Calu3 (cell line): ENCODE results near the gene ZNF263. TPM values are rescaled to one million over a fixed set of nuclear protein-coding genes. Genes with fewer than 3 reads are reported as not detected.
A peak's percentile ranks its signal among the peaks of the same experiment; 100 is the strongest.
"Not testable (repeated sequence)": the region's sequence is repeated elsewhere in the genome, so short reads cannot be mapped to it uniquely, and the experiment has no call there.

Experiments used
- BruUV-seq: library from RNA; stranded (reverse); fragments of 400-500 nt; replicated peaks from 2 replicates; lab custom pipeline; 2021; lab: Mats Ljungman, UMichigan
- CTCF ChIA-PET: fragments of 300-600 bp; sonication (Branson Sonifier 250); formaldehyde crosslinking; loops from one replicate; lab custom pipeline; 2022; ENCODE audit warnings: antibody characterized with exemption; lab: Charles Lee
- DNase-seq: peaks from one replicate; pipeline ENCODE4 v3.0.0; 2022
- H3K27ac Mint-ChIP-seq: one replicate; pipeline ENCODE4 v1.8.0; 2022; ENCODE audit warnings: mixed read lengths; ENCODE audit not compliant: unreplicated experiment
- H3K27me3 Mint-ChIP-seq: one replicate; pipeline ENCODE4 v1.8.0; 2022; ENCODE audit warnings: mixed read lengths; ENCODE audit not compliant: unreplicated experiment
- H3K36me3 Mint-ChIP-seq: one replicate; pipeline ENCODE4 v1.8.0; 2022; ENCODE audit warnings: mild to moderate bottlenecking, moderate library complexity, mixed read lengths; ENCODE audit not compliant: insufficient read depth, unreplicated experiment
- H3K4me1 Mint-ChIP-seq: one replicate; pipeline ENCODE4 v1.8.0; 2022; ENCODE audit warnings: mild to moderate bottlenecking, low read depth, mixed read lengths; ENCODE audit not compliant: unreplicated experiment
- H3K4me3 Mint-ChIP-seq: one replicate; pipeline ENCODE4 v1.8.0; 2022; ENCODE audit warnings: mild to moderate bottlenecking, low read depth, moderate library complexity, mixed read lengths; ENCODE audit not compliant: unreplicated experiment
- H3K9me3 Mint-ChIP-seq: one replicate; pipeline ENCODE4 v1.8.0; 2022; ENCODE audit warnings: low read depth, mixed read lengths; ENCODE audit not compliant: unreplicated experiment
- intact Hi-C: fragments of 100-400 bp; cut with micrococcal nuclease; formaldehyde crosslinking; loops from one replicate; pipeline ENCODE4 v1.10.0; 2022; ENCODE audit not compliant: unreplicated experiment
- total RNA-seq: library from RNA; stranded (reverse); gene quantifications from 2 replicates; pipeline ENCODE4 v1.2.3, GENCODE V29; 2022
- TF ChIP-seq, protein P1 (sequence below): fragments of 200-600 bp; IDR thresholded peaks from one replicate; pipeline ENCODE4 v1.8.0; 2022; ENCODE audit warnings: antibody characterized with exemption; ENCODE audit not compliant: unreplicated experiment

Gene ZNF263
- total RNA-seq, 1 experiment from 2014 or later: 46.9 TPM

DNA sequence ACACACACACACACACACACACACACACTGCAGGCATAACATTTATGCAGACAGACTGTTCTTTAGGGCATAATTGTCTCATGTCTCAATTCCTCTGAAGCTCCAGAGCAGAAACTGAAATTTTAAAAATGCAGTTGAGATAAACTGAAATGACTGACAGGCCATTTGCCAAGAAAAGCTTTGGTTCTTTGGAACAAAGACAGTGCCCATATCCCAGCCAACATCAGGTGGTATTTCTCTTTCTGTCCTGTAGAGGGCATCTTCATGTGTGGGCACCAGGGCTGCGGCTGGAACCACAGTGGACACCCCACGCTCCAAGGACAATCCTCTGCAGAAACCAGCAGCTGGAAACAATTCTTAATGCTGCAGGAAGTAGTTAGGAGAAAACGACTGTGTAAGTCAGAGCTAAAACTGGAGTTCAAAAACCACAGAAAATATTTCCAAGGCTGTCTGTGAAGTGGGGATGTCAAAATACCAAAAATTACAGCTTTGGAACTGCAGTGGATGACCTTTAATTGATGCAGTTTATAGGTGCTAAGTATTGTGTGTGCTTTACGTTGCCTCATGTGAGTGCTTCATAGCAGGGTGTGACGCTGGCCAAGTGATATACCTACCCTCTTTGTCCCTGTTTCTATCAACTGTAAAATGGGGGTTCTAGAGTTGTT lies 16.3 kb upstream of the ZNF263 start:
- DNase-seq: peak; percentile 16
- TF ChIP-seq, protein P1, sequence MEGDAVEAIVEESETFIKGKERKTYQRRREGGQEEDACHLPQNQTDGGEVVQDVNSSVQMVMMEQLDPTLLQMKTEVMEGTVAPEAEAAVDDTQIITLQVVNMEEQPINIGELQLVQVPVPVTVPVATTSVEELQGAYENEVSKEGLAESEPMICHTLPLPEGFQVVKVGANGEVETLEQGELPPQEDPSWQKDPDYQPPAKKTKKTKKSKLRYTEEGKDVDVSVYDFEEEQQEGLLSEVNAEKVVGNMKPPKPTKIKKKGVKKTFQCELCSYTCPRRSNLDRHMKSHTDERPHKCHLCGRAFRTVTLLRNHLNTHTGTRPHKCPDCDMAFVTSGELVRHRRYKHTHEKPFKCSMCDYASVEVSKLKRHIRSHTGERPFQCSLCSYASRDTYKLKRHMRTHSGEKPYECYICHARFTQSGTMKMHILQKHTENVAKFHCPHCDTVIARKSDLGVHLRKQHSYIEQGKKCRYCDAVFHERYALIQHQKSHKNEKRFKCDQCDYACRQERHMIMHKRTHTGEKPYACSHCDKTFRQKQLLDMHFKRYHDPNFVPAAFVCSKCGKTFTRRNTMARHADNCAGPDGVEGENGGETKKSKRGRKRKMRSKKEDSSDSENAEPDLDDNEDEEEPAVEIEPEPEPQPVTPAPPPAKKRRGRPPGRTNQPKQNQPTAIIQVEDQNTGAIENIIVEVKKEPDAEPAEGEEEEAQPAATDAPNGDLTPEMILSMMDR: no peak

DNA sequence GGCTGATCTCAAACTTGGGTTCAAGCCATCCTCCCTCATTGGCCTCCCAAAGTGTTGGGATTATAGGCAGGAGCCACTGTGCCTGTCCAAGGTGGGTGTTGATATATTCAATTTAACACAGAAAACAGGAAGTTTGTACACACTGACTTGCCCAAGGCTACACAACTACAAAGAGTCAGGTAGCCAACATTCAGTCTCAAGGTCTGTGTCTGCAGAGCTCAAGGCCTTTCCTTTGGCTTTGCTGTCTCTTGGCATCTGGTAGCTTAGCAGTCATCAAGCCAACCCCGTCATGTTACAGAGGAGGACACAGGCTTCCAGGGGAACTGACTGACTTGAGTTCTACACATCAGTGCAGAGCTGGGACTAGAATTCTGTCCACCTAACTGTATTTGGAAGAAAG lies 15.0 kb upstream of the ZNF263 start:
- Mint-ChIP-seq H3K4me1 (no peaks in the 10 kb centered on the region), H3K4me3 (no peak overlapping the region), H3K9me3 (peaks cover 3% of the 10 kb centered on the region), H3K27me3 (no peaks in the 10 kb centered on the region), H3K27ac (no peak overlapping the region), H3K36me3 (peaks cover 28% of the 10 kb centered on the region)
- CTCF ChIA-PET: interaction anchor here (0.6 to 1.7 kb wide), 2 partner anchors 10 to 83 kb away, joined by 3 read pairs; no protein-coding TSS in a partner anchor
- no peak for DNase-seq
- intact Hi-C loops: no loop called here
- TF ChIP-seq, protein P1: no peak
- BruUV-seq: no TSS peak

More for the DNA sequence above, 16.3 kb upstream of the ZNF263 start:
- intact Hi-C loops: no loop called here
- H3K4me1 Mint-ChIP-seq: no peaks in the 10 kb centered on the region
- peaks cover 3% of the 10 kb centered on the region for H3K9me3 Mint-ChIP-seq
- H3K27me3 Mint-ChIP-seq: no peaks in the 10 kb centered on the region
- H3K36me3 Mint-ChIP-seq: peaks cover 39% of the 10 kb centered on the region
- H3K27ac Mint-ChIP-seq: no peak overlapping the region
- H3K4me3 Mint-ChIP-seq: no peak overlapping the region
- CTCF ChIA-PET: interaction anchor here (0.9 to 1.8 kb wide), 3 partner anchors 9 to 224 kb away, joined by 3 to 5 read pairs (median 3); partner anchors contain the start of gene ZNF263
- no TSS peak for BruUV-seq

GRCh38 chr16:3270718-3271117 lies 12.6 kb upstream of the ZNF263 start:
- H3K9me3 Mint-ChIP-seq, intact Hi-C loops, H3K27ac Mint-ChIP-seq, BruUV-seq, H3K36me3 Mint-ChIP-seq, H3K4me1 Mint-ChIP-seq, H3K4me3 Mint-ChIP-seq, DNase-seq: not testable (repeated sequence)
- H3K27me3 Mint-ChIP-seq: peaks cover 21% of the 10 kb centered on the region
- CTCF ChIA-PET: interaction anchor here (0.6 kb wide), 1 partner anchor 377 kb away, joined by 5 read pairs; no protein-coding TSS in a partner anchor

DNA sequence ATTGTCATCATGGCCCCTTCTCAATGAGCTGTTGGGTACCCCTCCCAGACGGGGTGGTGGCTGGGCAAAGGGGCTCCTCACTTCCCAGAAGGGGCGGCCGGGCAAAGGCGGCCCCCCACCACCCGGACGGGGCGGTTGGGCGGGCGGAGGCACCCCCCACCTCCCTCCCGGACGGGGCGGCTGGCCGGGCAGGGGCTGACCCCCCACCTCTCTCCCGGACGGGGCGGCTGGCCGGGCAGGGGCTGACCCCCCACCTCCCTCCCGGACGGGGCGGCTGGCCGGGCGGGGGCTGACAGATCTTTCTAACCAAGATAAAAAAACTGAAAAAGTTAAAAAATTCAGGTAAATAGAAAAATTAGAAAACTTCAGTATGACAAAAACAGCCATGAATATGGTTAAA lies 12.0 kb upstream of the ZNF263 start:
- H3K36me3 Mint-ChIP-seq, intact Hi-C loops, BruUV-seq, H3K4me3 Mint-ChIP-seq, H3K27ac Mint-ChIP-seq, DNase-seq, H3K9me3 Mint-ChIP-seq, H3K4me1 Mint-ChIP-seq: not testable (repeated sequence)
- CTCF ChIA-PET: interaction anchor here (1.1 kb wide), 1 partner anchor 11 kb away, joined by 3 read pairs; no protein-coding TSS in a partner anchor
- H3K27me3 Mint-ChIP-seq: peaks cover 26% of the 10 kb centered on the region

- CTCF ChIA-PET: no interaction called here
- intact Hi-C loops: no loop called here
- BruUV-seq: no TSS peak
- DNase-seq: no peak
- Mint-ChIP-seq H3K9me3 (peaks cover 3% of the 10 kb centered on the region), H3K4me3 (no peak overlapping the region), H3K36me3 (no peaks in the 10 kb centered on the region), H3K4me1 (no peaks in the 10 kb centered on the region), H3K27me3 (peaks cover 54% of the 10 kb centered on the region), H3K27ac (no peak overlapping the region)
- TF ChIP-seq, protein P1: no peak
Measured at GRCh38 chr16:3274490-3274889, 8.8 kb upstream of the ZNF263 start.
